ENCODE measurements around the gene HDAC11. TPM values are rescaled to one million over a fixed set of nuclear protein-coding genes. Genes with fewer than 3 reads are reported as not detected.

The HDAC11 gene
- total and polyA plus RNA-seq, 9 of the 15 experiments (the other 6 are each of a cell fraction or from before 2014, with no cell fraction given) = 0.60 to 6.0 (median 4.5) TPM

DNA sequence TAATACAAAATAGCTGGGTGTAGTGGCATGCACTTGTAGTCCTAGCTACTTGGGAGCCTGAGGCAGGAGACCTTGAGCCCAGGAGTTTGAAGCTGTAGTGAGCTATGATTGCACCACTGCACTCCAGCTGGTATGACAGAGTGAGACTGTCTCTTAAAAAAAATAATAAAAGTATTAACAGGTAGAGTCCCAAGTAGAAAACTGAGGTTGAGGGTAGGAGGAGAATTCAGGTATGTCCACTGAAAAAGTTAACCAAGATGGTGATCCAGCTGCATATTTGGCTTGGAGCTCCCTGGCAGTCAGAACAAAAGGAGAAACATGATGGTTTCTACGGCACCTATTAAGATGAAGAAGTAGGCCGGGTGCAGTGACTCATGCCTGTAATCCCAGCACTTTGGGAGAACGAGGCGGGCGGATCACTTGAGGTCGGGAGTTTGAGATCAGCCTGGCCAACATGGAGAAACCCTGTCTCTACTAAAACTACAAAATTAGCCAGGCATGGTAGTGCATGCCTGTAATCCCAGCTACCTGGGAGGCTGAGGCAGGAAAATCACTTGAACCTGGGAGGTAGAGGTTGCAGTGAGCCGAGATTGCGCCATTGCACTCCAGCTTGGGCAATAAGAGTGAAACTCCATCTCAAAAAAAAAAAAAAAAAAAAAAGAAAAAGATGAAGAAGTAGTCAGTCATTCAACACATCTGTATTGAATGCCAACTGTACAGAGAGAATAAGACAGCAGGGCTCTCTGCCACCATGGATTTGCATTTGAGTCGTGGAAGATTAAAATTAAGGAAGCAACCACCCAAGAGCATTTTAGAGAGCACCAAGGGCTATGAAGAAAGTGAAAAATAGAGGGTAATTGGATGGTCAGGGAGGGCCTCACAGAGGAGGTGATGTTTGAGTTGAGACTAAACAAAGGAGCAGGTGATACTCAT lies 5.8 kb downstream of the HDAC11 start (continued):
- peak; percentile 80 for TF ChIP-seq CEBPG (CRISPR knock-in tag; IDR thresholded peaks at IDR 0.05)
- TF ChIP-seq CEBPG (tag; conservative IDR thresholded peaks at IDR 0.05 in 1 of 2, IDR thresholded peaks at IDR 0.05 in 1 of 2) = peak in 1 of 2 experiments; percentile 83; a peak in 3 of 4 replicates

DNA sequence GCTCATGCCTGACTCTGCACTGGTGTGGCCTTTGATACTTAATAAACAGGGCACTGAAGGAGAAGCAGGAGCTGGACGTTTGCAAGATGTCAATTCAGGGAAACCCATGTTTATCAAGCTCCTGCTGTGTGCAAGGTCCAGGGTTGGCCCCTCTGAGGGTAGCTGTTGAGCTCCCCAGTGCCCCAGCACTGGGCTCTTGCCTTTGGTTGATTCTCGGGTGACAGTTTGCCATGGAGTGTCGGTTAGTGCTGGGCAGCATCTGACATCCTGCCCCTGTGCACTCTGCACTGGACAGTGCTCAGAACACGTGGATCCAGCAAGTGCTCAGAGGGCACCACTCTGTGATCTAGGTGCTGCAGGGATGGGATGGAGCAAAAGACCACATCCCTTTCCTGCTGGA lies 7.3 kb downstream of the HDAC11 start:
- no peak for ATAC-seq
- Histone ChIP-seq H3K9ac (ENCODE audit: insufficient read depth in 1 of 2, low read depth in 2 of 2, low read length in 2 of 2) (peak overlapping the region in 1 of 2 experiments; percentile 62; a peak in 1 of 4 replicates), H3K79me2 (ENCODE audit: control insufficient read depth, insufficient read depth, low read length) (no peaks in the 10 kb centered on the region), H2AFZ (ENCODE audit: low read depth, low read length) (no peak overlapping the region), H3K27ac (ENCODE audit: extremely low read depth, low read depth, low read length) (no peak overlapping the region), H4K20me1 (replicated peaks; ENCODE audit: control insufficient read depth, insufficient read depth, low read length) (0 out of 2 replicates have a peak, but pooled peaks cover 3% of the 10 kb centered on the region), H3K36me3 (ENCODE audit: control insufficient read depth, insufficient read depth, low read length) (no peaks in the 10 kb centered on the region), H3K9me1 (ENCODE audit: control insufficient read depth, insufficient read depth, low read length) (no peaks in the 10 kb centered on the region), H3K4me1 (replicated peaks in 1 of 2; ENCODE audit: control insufficient read depth in 2 of 2, insufficient read depth in 2 of 2, low read length in 2 of 2) (peaks cover 17 to 38% of the 10 kb centered on the region in 2 experiments), H3K27me3 (ENCODE audit: control insufficient read depth in 2 of 2, insufficient read depth in 2 of 2, low read length in 2 of 2) (no peaks in the 10 kb centered on the region), H3K4me2 (ENCODE audit: insufficient read depth, low read length) (no peak overlapping the region), H3K4me3 (no peak overlapping the region), H3K9me3 (replicated peaks; ENCODE audit: control insufficient read depth, insufficient read depth, low read depth, low read length) (no peaks in the 10 kb centered on the region)
- BruUV-seq (replicated peaks) = no TSS peak
- in situ Hi-C loops (cut with MboI) (no loop called here), intact Hi-C loops (cut with micrococcal nuclease) (no loop called here)
- WGBS (ENCODE audit: insufficient coverage, low coverage, missing lambda C conversion rate) = 45% methylated on average over 4 of the region's 4 CpGs
- no peak for FAIRE-seq
- no peak for DNase-seq (ENCODE audit: extremely low read depth in 1 of 4, low spot score in 3 of 4)
- CTCF ChIA-PET (ENCODE audit: low intra/inter-chr PET ratio) = no interaction called here
- POLR2A ChIA-PET = interaction anchor here (0.7 to 1.4 kb wide), 3 partner anchors 12 to 379 kb away, joined by 3 to 4 read pairs (median 4); no protein-coding TSS in a partner anchor
- TF ChIP-seq JUND (IDR thresholded peaks at IDR 0.05; ENCODE audit: borderline replicate concordance, low read depth, low read length) (no peak), JUND (tag; IDR thresholded peaks at IDR 0.05; ENCODE audit: borderline replicate concordance, low read depth, low read length) (no peak), HSF4 (CRISPR knock-in tag; IDR thresholded peaks at IDR 0.05; ENCODE audit: borderline replicate concordance) (no peak), CSDE1 (IDR thresholded peaks at IDR 0.05) (no peak), ZNF780A (CRISPR knock-in tag; IDR thresholded peaks at IDR 0.05) (no peak)
- TF ChIP-seq, protein P1, sequence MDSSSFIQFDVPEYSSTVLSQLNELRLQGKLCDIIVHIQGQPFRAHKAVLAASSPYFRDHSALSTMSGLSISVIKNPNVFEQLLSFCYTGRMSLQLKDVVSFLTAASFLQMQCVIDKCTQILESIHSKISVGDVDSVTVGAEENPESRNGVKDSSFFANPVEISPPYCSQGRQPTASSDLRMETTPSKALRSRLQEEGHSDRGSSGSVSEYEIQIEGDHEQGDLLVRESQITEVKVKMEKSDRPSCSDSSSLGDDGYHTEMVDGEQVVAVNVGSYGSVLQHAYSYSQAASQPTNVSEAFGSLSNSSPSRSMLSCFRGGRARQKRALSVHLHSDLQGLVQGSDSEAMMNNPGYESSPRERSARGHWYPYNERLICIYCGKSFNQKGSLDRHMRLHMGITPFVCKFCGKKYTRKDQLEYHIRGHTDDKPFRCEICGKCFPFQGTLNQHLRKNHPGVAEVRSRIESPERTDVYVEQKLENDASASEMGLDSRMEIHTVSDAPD (CRISPR knock-in tag; IDR thresholded peaks at IDR 0.05) = no peak
- TF ChIP-seq, protein P2, sequence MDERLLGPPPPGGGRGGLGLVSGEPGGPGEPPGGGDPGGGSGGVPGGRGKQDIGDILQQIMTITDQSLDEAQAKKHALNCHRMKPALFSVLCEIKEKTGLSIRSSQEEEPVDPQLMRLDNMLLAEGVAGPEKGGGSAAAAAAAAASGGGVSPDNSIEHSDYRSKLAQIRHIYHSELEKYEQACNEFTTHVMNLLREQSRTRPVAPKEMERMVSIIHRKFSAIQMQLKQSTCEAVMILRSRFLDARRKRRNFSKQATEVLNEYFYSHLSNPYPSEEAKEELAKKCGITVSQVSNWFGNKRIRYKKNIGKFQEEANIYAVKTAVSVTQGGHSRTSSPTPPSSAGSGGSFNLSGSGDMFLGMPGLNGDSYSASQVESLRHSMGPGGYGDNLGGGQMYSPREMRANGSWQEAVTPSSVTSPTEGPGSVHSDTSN (CRISPR knock-in tag; IDR thresholded peaks at IDR 0.05; ENCODE audit: low read depth) = no peak
- TF ChIP-seq, protein P2 (tag; conservative IDR thresholded peaks at IDR 0.05; ENCODE audit: low read depth) = no peak

Measured in K562 (cell line).